Raji (cell line): ENCODE measurements around the gene ITM2C.

ENCODE experiments used
- POLR2A ChIP-seq: IDR thresholded peaks from 2 replicates; pipeline ENCODE4 v1.6.1; 2011; ENCODE audit warnings: low read depth, low read length, control low read depth; ENCODE audit not compliant: insufficient read depth

Gene ITM2C

DNA sequence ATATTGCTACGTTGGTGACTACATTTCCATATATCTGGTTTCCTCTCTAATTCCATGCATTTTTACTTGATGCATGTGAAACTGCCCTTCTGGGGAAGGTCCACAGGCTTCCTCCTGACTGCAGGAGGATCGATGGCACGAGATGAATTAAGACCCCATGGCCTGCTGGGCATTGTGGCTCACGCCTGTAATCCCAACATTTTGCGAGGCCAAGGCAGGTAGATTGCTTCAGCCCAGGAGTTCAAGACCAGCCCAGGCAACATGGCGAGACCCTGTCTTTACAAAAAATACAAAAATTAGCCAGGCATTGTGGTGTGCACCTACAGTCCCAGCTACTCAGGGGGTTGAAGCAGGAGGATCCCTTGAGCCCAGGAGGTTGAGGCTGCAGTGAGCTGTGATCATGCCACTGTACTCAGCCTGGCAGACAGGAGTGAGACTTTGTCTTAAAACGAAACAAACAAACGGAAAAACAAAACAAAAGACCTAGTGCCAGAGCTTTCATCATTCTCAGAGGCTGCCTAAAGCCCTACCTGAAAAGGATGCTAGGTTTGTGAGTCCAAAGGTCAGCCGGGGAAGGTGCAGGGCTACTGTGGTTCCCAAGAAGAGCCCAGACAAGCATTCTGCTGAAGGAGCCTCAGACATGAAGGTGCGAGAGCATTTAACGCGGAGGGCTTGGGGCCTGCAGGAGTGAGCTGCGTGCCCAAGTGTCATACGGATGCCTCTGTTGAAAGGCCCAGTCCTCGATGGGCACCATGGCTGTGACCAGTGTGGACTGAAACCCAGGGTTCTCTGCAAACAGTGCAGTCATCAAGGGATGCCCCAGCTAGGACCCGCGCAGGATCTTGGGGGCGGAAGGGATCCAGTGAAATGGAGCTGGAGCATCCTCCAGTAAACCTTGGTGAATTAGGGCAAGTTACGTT is 38.7 kb downstream of the ITM2C start:
- TF ChIP-seq POLR2A = no peak

DNA sequence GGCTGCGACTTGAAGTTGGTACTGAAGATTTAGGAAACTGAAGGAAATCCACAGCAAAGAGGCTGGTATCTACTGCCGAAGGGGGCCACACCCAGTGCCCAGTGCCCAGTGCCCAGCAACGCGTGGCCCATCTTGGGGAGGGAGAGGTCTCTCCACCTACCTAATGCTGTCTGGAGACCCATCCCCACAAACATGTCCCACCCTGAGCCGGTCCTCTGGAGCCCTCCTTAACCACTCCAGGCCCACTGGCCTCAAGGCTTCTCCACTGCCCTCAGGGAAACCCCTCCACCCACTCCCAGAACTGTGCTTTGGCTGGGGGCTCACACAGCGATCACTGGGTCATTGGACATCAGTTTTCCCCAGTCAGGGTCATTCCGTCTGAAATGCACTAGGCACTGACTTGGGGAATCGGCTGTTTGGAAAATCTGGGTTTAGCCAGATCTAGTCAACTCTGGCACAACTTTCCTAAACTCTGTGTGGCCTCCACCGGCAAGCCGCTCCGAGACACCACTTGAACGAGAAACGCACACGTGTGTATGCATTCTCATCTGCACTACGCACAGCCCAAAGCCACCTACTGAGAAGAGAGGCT is 40.2 kb downstream of the ITM2C start:
- no peak for TF ChIP-seq POLR2A

DNA sequence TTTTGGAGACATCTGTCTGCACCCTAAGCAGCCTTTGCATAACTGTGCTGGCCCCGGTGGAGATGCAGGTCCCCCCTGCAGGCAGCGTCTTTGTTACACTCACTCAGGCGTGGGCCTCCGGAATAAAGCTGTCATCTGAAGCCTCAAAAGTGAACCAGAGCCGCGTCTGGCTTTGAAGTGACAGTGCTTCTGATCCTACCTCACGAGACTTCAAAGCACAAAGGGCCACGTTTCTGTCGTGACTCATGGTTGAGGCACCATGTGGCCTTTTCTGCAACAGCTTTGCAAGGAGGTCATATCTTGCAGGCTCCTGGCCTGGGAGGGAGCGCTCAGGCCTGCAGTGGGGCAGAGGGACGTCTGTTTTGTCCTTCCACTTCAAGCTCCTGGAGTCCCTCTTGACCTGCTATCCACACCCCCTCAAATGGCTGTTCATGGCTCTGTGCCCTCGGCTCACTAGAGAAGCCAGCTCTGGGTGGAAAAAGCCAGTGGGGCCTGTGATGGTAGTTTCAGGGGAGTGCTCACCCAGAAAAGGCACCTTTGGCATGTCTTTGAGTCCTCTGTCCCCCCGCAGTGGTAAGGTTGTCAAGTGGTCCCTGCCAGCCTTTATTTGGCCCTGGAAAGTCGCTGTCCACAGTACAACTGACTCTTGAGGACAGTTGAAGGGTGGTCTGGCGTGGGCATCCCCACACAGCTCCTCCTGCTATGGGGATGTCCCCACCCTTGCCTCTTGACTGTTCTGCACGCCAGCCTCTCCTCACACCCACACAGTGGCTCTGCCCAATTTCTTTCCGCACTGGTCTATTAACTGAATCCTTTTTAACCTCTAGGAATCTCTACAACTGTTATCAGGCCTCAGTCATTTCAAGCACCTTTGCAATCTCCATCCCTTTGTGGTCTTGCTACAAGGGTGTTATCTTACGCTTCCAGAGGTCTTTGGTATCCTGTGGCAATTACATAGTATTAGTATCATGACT is 41.0 kb downstream of the ITM2C start:
- no peak for TF ChIP-seq POLR2A

DNA sequence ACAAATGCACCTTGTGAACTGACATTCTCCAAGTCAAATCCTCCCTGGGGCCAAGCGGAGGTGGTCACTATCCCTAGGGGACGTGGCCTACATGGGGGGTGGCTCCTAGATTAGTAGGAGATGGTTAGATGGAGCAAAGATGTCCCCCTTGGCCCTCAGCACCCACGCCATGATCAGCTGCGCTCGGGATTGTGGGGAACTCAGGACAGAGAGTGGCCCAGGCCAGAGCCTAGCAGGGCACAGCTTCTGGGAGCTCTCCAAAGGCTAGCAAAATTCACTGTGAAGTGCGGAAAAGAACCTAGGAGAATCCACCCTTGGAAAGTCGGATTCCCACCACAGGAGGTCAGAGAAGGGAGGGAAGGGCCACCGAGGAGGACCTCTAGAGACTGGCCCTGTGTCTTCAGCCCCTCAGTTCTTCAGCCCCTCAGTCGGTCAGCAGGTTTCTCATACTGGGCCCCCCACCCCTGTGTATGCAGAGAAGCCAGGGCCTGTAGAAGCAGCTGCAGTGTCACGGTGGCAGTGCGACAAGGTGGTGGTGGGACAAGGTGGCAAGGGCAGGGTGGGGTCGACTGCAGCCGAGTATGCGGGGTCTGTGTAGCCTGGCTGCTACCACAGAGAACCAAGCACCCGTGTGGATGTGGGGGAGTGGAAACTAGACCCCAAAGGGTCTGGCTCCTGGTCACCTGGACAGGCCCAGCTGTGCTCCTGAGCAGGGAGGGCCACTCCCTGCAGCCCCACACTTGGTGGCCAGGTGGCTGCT is 41.9 kb downstream of the ITM2C start:
- no peak for TF ChIP-seq POLR2A

DNA sequence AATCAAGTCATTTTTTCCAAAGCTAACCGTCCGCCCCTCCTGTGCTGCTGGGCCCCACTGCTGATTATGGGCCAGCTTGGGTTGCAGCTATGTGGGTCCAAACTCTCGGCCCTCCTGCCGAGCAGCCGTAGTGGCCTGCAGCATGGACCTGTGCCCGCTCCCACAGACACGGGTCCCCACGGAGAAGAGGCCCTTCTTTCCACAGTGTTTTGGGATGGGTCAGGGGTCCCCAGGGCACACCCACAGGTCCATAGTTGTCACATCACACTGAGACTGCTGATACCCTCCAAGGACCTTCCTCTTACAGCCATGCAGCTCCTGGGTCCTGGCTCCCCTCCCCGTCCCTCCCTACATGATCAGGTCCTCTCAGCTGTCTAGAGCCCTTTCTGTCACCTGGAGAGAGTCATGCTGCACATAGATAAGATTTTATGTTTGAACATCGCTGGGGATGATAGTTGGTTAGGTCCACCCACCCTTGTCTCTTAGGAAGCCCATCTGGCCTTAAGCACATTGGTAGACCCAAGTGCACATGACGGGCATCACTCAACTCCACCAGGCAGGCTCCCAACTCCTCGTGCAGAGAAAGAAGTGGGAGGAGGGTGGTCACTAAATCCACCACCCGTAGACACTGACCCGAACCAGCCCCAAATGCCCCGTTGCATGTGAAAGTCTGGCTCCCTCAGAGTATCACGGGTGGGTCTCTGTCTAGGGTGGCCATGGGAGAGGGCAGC is 42.8 kb downstream of the ITM2C start:
- no peak for TF ChIP-seq POLR2A

DNA sequence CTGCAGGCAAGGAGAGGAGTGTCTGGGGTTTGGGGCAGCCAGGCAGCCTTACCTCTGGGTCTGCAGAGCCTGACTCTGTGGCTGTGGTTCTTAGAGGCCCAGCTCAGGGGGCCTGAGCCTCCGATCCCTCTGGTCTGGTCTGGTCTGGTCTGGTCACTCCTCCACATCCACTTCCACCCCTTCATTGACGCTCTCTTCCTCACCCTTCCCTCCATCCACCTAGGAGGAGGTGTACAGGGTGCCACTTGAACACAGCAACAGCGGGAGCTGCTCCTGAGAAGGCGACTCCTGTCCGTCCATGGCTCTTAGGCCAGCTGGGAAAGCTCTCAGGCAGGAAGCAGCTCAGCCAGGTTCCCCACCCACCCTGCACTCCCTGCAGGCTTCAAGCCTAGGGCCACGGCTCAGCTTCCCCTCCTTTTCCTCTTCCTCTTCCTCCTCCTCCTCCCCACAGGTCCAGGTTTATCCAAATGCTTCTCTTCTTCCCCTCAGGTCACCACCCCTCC is 43.4 kb downstream of the ITM2C start:
- no peak for TF ChIP-seq POLR2A

DNA sequence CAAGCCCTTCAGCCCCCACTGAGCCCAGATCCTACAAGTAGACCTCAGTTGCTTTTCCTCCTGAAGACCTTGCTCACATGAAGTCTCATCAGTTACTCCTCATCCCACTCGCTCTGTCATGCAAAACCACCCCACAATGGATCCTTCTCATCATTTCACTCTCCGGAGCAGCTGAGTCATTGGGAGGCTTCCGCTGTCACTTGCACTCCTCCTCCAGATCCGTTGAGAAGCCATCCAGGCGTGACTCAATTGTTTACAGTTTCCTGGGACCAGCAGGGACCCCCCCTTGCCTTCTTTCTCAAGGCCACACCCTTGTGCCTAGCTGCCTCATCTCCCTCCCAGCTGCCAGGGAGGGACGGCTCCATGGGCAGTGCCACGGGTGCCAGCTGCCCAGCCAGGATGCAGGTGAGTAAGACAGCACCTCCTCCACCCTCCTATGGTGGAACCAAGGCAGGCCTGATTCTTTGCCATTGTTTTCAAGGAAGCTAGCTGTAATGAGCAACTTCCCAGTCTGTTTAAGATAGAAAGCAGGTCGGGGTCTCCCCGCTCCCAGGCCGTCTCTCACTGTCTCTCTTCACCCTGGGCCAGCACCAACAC is 44.0 kb downstream of the ITM2C start:
- no peak for TF ChIP-seq POLR2A

DNA sequence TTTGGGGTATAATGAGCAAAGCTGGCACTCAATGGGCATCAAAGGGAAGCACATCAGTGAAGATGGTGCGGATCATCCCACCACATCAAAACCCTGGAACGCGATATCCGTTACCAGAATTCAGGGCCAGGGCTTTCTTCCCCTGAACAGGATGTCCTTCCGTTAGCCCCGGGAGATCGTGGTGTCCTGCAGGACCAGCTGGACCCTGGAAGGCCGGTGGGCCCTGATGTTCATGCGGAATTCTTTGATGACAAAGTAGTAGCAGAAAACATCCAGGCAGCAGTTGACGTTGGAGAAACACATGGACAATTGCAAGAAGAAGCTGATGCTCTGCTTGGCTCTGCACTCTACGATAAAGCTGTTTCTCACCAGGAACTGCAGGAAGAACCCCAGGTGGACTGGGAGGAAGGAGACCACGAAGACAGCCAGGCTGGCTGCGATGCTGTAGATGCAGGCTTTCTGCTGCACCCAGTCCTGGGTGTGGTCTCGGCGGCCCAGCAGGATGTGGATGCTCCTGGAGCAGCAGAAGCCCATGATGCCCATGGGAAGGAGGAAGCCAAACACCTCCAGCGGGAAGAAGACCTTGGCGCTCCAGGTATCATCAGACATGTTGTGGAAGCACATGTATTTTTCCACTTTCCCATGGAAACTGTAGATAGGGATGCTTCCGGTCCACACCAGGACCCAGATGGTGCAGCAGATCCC is 45.3 kb downstream of the ITM2C start:
- TF ChIP-seq POLR2A = no peak

DNA sequence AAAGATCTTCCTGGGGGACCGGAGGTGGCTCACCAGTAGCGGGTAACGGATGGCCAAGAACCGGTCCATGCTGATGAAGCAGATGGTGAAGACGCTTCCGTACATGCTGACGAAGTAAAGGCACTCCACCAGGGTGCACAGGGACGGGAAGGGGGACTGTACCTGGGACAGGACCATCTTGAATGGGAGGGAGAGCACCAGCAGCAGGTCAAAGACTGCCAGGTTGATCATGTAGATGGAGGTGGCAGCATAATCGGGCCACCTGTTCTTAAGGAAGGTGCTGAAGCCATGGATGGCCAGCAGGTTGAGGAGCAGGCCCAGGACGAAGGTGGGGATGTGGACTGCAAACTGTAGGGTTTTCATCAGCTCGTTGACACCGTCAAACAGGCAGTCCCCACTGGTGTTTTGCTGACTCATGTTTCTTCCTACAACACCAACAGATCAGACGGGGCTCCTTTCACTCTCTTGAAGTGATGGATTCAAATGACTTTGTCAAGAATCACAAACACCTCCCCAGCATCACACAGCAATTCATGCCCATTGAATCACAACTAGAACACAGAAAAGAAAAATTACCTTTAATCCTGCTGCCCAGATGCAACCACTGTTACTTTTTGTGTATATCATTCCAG is 45.9 kb downstream of the ITM2C start:
- no peak for TF ChIP-seq POLR2A

DNA sequence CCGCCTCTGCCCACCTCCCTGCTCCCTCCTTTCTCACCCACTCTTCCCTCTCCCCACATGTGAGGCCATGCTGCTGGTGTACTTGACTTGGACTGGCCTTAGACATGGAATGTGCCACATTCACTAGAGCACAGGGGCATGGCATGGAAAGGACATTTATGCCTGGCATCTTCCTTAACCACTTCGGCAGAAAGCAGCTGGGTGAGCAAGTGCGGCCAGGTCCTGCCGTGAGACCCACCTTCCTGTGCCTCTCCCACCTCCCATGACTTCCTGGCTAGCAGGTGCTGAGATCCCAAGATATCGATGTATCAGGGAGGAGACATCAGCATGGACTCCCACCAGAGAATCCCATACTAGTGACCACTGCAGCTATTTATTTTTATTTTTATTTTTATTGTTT is 47.3 kb downstream of the ITM2C start:
- TF ChIP-seq POLR2A = no peak

DNA sequence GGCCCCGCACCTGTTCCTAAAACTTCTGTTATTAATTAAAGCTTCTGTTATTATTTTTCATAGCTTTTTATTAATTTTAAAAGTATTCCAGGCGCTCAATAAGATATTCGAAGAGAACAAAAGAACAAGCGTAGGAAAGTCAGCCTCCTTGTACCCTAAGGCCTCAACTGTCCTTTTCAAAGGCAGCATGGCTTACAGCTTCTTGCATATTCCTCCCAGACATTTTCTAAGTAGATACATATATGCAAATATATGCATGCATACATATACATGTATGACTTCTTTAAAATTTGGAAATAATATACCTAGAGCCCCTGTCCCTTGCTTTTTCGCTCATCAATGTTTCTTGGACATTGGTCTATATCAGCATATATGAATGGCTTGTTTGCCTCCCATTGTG is 48.0 kb downstream of the ITM2C start:
- TF ChIP-seq POLR2A = no peak

DNA sequence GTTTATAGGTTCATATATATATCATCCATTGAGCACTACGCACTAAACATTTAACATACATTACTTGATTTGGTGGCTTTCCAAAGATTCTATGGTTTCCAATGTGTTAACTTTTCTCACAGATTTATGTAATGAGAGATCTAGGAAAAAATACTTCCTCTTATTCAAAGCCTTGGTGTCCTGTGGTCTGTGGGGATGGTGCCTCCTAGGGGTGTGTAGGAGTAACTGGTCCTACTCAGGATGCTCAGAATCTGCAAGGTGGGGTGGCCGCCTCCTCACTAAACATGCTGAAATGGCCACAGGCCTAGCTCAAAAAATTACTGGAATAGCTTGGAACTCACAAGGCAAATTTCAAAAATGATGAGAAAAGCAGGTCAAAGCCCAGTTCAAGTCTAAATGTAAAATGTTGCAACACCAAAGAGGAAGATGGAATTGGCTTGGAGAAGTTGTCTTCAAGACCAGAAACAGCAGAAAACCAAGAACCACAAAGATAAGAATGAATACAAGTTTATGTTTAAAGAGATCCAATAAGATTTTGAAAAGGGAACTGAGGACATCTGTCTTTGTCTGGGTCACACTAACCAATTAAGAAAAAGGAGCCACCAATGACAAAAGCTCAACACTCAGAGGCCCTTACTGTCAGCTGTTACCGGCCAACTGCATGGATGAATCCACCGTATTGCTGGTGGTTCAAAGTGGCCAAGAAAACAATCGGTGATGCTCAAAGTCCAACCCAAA is 48.8 kb downstream of the ITM2C start:
- TF ChIP-seq POLR2A = no peak

DNA sequence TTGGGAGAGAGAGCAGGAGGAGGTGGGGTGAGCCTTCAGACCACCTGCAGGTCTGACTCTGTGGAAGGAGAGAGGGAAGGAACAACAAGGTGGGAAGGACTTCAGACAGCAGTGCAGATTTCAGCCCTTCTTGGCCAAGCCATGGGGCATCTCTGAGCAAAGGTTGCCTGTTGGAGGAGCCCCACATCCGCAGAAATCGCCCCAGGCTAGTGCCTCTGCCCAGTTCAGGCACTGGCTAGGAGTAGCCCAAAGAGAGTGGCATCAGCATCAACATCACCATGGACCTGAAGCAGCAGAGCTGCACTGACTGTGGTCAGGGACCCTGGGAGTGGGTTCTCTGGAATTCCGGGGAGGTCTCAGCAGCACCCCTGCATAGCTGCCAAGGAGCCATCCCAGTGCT is 50.1 kb downstream of the ITM2C start:
- no peak for TF ChIP-seq POLR2A
